Trophoblast cell (in vitro differentiated cells and primary cell): ENCODE data around the gene COX6A2.

Experiments
- DNase-seq, 2 donors: peaks; one replicate each; pipeline ENCODE4 v3.0.0-alpha.2; 2016
- H2AFZ ChIP-seq: 2 replicates; pipeline ENCODE4 v1.6.1; 2013; ENCODE audit warnings: low read length, moderate library complexity, mild to moderate bottlenecking; ENCODE audit not compliant: insufficient read depth, poor library complexity
- H2AK5ac ChIP-seq: 2 replicates; pipeline ENCODE4 v1.6.1; 2013; ENCODE audit warnings: mild to moderate bottlenecking, low read length
- H2BK120ac ChIP-seq: 2 replicates; pipeline ENCODE4 v1.6.1; 2013; ENCODE audit warnings: low read length, mild to moderate bottlenecking, moderate library complexity; ENCODE audit not compliant: insufficient read depth, poor library complexity
- H2BK12ac ChIP-seq: 2 replicates; pipeline ENCODE4 v1.6.1; 2013; ENCODE audit warnings: mild to moderate bottlenecking, low read length, moderate library complexity
- H2BK5ac ChIP-seq: 2 replicates; pipeline ENCODE4 v1.6.1; 2013; ENCODE audit warnings: low read length, low read depth, moderate library complexity, mild to moderate bottlenecking; ENCODE audit not compliant: poor library complexity
- H3K14ac ChIP-seq: 2 replicates; pipeline ENCODE4 v1.6.1; 2013; ENCODE audit warnings: mild to moderate bottlenecking, low read length
- H3K18ac ChIP-seq: 2 replicates; pipeline ENCODE4 v1.6.1; 2013; ENCODE audit warnings: mild to moderate bottlenecking, low read length
- H3K23ac ChIP-seq: 2 replicates; pipeline ENCODE4 v1.6.1; 2013; ENCODE audit warnings: low read length
- H3K27ac ChIP-seq: 2 replicates; pipeline ENCODE4 v1.5.1; 2013; ENCODE audit warnings: low read depth, mild to moderate bottlenecking, inconsistent platforms, low read length, moderate library complexity
- H3K27me3 ChIP-seq: 2 replicates; pipeline ENCODE4 v1.6.1; 2013; ENCODE audit warnings: inconsistent platforms, mild to moderate bottlenecking, low read length, moderate library complexity; ENCODE audit not compliant: insufficient read depth
- H3K36me3 ChIP-seq, 2 experiments: 1 replicate in 1 of 2; 2 replicates in 1 of 2; pipeline ENCODE4 v1.6.1; 2013; ENCODE audit warnings: low read length in 2 of 2, mild to moderate bottlenecking in 2 of 2, moderate library complexity in 1 of 2; ENCODE audit not compliant: insufficient read depth in 2 of 2, control insufficient read depth in 1 of 2
- H3K4ac ChIP-seq: 2 replicates; pipeline ENCODE4 v1.6.1; 2013; ENCODE audit warnings: low read depth, mild to moderate bottlenecking, low read length, moderate library complexity
- H3K4me1 ChIP-seq, 2 experiments: 1 replicate in 1 of 2; 2 replicates in 1 of 2; pipeline ENCODE4 v1.6.1; 2013; ENCODE audit warnings: low read length in 2 of 2, mild to moderate bottlenecking in 2 of 2, moderate library complexity in 1 of 2; ENCODE audit not compliant: insufficient read depth in 2 of 2, control insufficient read depth in 1 of 2
- H3K4me2 ChIP-seq: 2 replicates; pipeline ENCODE4 v1.6.1; 2013; ENCODE audit warnings: inconsistent platforms, mild to moderate bottlenecking, low read length, moderate library complexity
- H3K4me3 ChIP-seq: 2 replicates; pipeline ENCODE4 v1.5.1; 2013; ENCODE audit warnings: mild to moderate bottlenecking, low read depth, low read length, inconsistent platforms
- H3K79me1 ChIP-seq: one replicate; pipeline ENCODE4 v1.6.1; 2013; ENCODE audit warnings: low read length
- H3K79me2 ChIP-seq: 2 replicates; pipeline ENCODE4 v1.6.1; 2013; ENCODE audit warnings: low read length, mild to moderate bottlenecking; ENCODE audit not compliant: control insufficient read depth, insufficient read depth, poor library complexity
- H3K9ac ChIP-seq: 2 replicates; pipeline ENCODE4 v1.6.1; 2013; ENCODE audit warnings: mild to moderate bottlenecking, low read length
- H3K9me3 ChIP-seq: 2 replicates; pipeline ENCODE4 v1.6.1; 2013; ENCODE audit warnings: low read depth, mild to moderate bottlenecking, control low read depth, inconsistent platforms, low read length; ENCODE audit not compliant: insufficient read depth
- H4K12ac ChIP-seq: 2 replicates; pipeline ENCODE4 v1.6.1; 2013; ENCODE audit warnings: low read depth, mild to moderate bottlenecking, low read length, moderate library complexity
- H4K8ac ChIP-seq: 2 replicates; pipeline ENCODE4 v1.6.1; 2013; ENCODE audit warnings: low read depth, mild to moderate bottlenecking, low read length, moderate library complexity
- H4K91ac ChIP-seq: one replicate; pipeline ENCODE4 v1.6.1; 2013; ENCODE audit warnings: low read depth, mild to moderate bottlenecking, low read length, moderate library complexity
- WGBS: extraction: QIAGEN DNeasy Blood & Tissue Kit; methylation state at CpG from one replicate; pipeline ENCODE4 v1.1.7; 2013; ENCODE audit warnings: missing lambda C conversion rate; ENCODE audit not compliant: insufficient read length, insufficient coverage; ENCODE audit errors: extremely low coverage; 5-methylcytosine and 5-hydroxymethylcytosine counted together

The COX6A2 gene

DNA sequence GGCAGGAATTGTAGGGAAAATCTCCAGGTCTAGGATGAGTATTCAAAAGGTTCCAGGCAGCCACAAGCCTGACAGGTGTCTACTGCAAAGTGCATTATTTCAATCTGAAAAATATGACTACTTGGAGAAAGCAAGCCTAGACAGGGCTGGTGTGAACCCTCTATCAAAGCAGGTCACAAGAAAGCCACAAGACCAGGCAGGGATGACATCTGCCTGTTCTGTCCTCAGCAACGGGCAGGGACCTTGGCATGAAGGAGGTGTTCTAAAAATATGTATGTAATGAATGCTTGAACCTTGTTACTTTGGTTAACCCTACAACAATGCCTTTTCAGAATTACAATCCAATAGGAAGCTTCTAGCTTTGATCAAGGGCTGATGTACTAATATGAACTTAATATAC is 1.2 kb upstream of the COX6A2 start:
- Histone ChIP-seq H3K27ac (no peak overlapping the region), H3K27me3 (no peaks in the 10 kb centered on the region), H3K4ac (no peak overlapping the region), H3K4me1 (no peaks in the 10 kb centered on the region), H3K18ac (no peak overlapping the region), H3K4me3 (no peak overlapping the region), H2AK5ac (no peak overlapping the region), H4K8ac (no peak overlapping the region), H3K14ac (no peak overlapping the region), H3K9ac (no peak overlapping the region), H2AFZ (no peak overlapping the region), H4K91ac (no peak overlapping the region), H3K9me3 (peaks cover 4% of the 10 kb centered on the region), H2BK120ac (no peak overlapping the region), H3K23ac (no peak overlapping the region), H3K79me2 (no peaks in the 10 kb centered on the region), H3K4me2 (no peak overlapping the region), H2BK12ac (no peak overlapping the region), H2BK5ac (no peak overlapping the region), H3K36me3 (no peaks in the 10 kb centered on the region), H3K79me1 (no peaks in the 10 kb centered on the region), H4K12ac (no peak overlapping the region)
- no CpG with 5 or more reads among the region's 1 CpG for WGBS
- DNase-seq = no peak

GRCh38 chr16:31428638-31429247 is 583 bp upstream of the COX6A2 start:
- Histone ChIP-seq H3K36me3 (no peaks in the 10 kb centered on the region), H4K91ac (no peak overlapping the region), H3K4me2 (no peak overlapping the region), H2BK12ac (no peak overlapping the region), H4K8ac (no peak overlapping the region), H2BK120ac (no peak overlapping the region), H3K4ac (no peak overlapping the region), H3K27me3 (no peaks in the 10 kb centered on the region), H3K14ac (no peak overlapping the region), H2AFZ (no peak overlapping the region), H2AK5ac (no peak overlapping the region), H3K18ac (no peak overlapping the region), H3K9me3 (peaks cover 4% of the 10 kb centered on the region), H3K79me1 (no peaks in the 10 kb centered on the region), H3K4me1 (no peaks in the 10 kb centered on the region), H3K9ac (no peak overlapping the region), H2BK5ac (no peak overlapping the region), H4K12ac (no peak overlapping the region), H3K23ac (no peak overlapping the region), H3K79me2 (no peaks in the 10 kb centered on the region), H3K27ac (no peak overlapping the region), H3K4me3 (no peak overlapping the region)
- DNase-seq = peak in 1 of 2 donors; percentile 37
- WGBS = no CpG with 5 or more reads among the region's 7 CpGs

- Histone ChIP-seq H3K79me1 (no peaks in the 10 kb centered on the region), H3K4ac (no peak overlapping the region), H3K79me2 (no peaks in the 10 kb centered on the region), H3K23ac (no peak overlapping the region), H3K14ac (no peak overlapping the region), H3K36me3 (no peaks in the 10 kb centered on the region), H3K4me3 (no peak overlapping the region), H2AK5ac (no peak overlapping the region), H4K12ac (no peak overlapping the region), H4K8ac (no peak overlapping the region), H3K9ac (no peak overlapping the region), H2AFZ (no peak overlapping the region), H3K27ac (no peak overlapping the region), H4K91ac (no peak overlapping the region), H3K18ac (no peak overlapping the region), H3K4me1 (no peaks in the 10 kb centered on the region), H3K9me3 (peaks cover 6% of the 10 kb centered on the region), H2BK12ac (no peak overlapping the region), H2BK5ac (no peak overlapping the region), H2BK120ac (no peak overlapping the region), H3K27me3 (no peaks in the 10 kb centered on the region), H3K4me2 (no peak overlapping the region)
- no CpG with 5 or more reads among the region's 83 CpGs for WGBS
- peak; percentile 39 to 72 for DNase-seq
These were observed 500 bp downstream of the COX6A2 start for GRCh38 chr16:31427441-31428278.

- H3K79me2 ChIP-seq = no peaks in the 10 kb centered on the region
- H2BK12ac ChIP-seq = no peak overlapping the region
- H3K27ac ChIP-seq = no peak overlapping the region
- H2BK5ac ChIP-seq = no peak overlapping the region
- no peak overlapping the region for H3K4ac ChIP-seq
- H3K9ac ChIP-seq = no peak overlapping the region
- H4K91ac ChIP-seq = no peak overlapping the region
- no peaks in the 10 kb centered on the region for H3K79me1 ChIP-seq
- no peaks in the 10 kb centered on the region for H3K36me3 ChIP-seq
- no peak for DNase-seq
- no peak overlapping the region for H3K4me3 ChIP-seq
- no peak overlapping the region for H2BK120ac ChIP-seq
- H3K9me3 ChIP-seq = peaks cover 6% of the 10 kb centered on the region
- H3K4me2 ChIP-seq = no peak overlapping the region
- no peak overlapping the region for H3K23ac ChIP-seq
- no peak overlapping the region for H2AK5ac ChIP-seq
- H3K18ac ChIP-seq = no peak overlapping the region
- no peaks in the 10 kb centered on the region for H3K4me1 ChIP-seq
- H3K14ac ChIP-seq = no peak overlapping the region
- H4K8ac ChIP-seq = no peak overlapping the region
- no peak overlapping the region for H2AFZ ChIP-seq
- H3K27me3 ChIP-seq = no peaks in the 10 kb centered on the region
- no CpG with 5 or more reads among the region's 12 CpGs for WGBS
- H4K12ac ChIP-seq = no peak overlapping the region
These were observed 4.4 kb downstream of the COX6A2 start for GRCh38 chr16:31423801-31424200.
